GM21381 (cell line): ENCODE data around the gene CDKAL1.

Experiments
- ATAC-seq: cut with Tn5 transposase; IDR thresholded peaks from one replicate; pipeline ENCODE4 v1.9.1; 2021; ENCODE audit warnings: mild to moderate bottlenecking, moderate library complexity; ENCODE audit not compliant: unreplicated experiment

Gene CDKAL1

DNA sequence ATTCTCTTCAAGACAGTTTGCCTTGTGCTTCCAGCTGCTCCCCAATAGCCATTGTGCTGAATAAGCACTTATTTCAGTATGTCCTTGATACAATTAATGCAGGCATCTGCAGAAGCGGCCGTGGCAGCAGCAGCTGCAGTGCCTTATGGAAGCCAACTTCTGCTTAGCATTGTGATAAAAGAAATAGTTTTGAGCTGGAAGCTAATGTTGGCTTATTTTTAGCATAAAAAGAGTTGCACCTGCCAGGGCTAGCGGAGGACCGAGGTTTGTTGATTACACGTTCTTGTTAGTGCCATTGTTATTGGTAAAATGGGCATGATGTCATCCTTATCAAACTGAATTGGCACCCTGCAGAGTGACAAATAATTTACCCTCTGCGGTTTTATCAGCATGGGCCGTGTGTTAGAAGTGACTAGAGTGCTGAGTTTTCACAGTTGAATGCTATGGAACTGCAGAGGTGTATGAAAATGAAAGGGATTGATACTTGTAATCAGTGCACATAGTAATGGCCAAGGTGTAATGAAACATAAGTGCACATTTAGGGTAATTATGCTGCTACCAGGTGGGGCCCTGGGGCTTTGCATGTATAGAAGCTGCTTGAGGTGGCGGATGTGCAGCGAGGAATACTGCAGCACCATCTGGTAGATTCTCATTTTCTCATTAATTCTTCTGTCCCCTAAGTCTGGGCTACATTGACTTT, 334.3 kb downstream of the CDKAL1 start:
- ATAC-seq = no peak

DNA sequence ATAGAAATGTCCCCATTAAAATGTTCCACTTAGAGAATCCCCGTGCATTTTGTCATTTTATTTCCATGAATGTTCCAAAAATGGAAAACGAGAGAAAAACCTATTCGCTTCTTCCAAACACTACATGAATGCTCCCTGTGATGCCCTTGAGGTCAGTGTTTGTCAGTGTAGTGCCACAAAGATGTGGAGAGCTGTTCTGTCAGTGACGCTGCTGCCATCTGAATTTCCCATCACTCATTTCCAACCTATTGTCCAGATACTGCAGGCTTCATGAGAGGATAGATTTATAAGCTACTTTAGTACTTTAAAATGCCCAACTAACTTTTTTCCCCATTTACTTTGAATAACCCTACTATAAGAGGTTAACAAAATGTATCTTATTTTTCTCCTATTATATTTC, 335.8 kb downstream of the CDKAL1 start:
- ATAC-seq = no peak

DNA sequence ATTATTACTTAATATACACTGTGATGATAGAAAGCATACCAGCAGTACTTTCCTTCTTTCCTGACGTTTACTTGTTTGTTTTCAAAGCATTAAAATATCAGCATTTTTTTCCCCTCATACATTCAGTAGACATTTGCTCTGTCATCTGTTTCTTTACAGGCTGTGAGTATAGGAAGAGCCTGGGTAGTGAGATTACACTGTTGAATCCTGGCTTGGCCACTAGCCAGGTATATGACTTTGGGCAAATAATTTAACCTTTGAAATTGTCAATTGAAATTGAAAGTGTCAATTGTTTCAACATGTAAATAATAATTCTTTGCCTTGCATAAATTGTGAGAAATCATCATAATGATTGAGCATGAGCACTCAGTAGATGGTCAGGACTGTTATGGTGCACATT, 336.2 kb downstream of the CDKAL1 start:
- ATAC-seq = no peak

GRCh38 chr6:20873425-20874190, 339.4 kb downstream of the CDKAL1 start:
- ATAC-seq = no peak

DNA sequence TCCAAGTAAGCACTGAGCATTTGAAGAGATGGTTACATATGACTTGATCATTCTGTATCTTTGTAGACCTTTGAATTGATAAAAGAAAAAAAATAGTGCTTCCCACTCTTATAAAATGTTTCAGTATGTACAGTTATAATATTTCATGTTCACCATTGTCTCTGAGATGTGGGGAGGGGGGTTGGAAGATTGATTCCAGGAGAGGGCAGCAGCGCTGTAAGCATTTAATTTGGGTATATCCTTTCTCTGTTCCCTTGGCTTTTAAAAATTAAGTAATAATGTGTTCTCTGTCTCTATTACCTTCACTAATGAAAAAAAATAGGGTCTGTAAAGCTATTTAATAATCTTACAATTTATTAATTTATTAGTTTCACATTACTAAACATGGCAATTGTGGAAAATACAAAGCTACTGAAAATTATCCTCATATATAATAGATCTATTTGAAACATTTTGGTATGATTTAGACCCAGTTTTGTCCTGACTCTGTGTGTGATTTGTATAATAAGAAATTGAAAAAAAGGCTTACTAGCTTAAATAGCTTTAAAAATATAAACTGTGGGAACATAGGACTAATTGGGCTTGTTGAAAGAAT, 341.2 kb downstream of the CDKAL1 start:
- ATAC-seq = no peak

DNA sequence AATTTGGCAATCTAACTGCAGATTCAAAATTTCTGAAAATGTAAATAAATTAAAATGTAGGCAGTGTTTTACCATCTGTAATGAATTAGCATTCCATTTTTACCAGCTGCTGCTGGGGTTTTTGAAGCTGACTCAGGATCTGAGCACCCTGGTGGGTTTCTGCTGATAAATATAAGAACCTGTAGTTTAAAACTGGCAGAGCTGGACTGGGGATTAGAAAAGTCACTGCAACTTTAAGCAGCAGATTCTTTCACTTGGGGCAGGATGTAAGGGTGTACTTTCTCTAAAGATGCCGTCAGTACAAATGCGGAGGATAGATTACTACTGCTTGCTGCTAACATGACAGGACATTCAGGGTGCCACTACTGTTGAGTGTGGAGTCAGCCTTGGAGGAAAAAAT, 341.8 kb downstream of the CDKAL1 start:
- no peak for ATAC-seq

DNA sequence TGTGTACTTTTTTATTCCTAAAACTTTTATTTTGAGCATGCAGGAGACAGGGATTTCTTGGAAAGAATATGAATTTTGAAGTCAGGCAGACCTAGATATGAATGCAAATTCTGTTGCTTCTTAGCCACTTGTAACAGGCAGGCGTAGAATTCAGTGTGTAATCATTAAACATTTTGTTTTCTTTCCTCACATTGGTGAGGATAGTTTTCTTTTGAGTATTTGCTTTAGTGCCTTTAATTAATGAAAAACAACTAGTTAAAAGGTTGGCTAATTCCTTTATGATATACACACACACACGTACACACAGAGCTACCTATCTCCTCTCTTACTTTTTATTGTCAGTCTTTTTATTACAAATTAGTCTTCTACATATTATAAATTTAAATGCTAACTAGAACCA, 342.3 kb downstream of the CDKAL1 start:
- no peak for ATAC-seq

DNA sequence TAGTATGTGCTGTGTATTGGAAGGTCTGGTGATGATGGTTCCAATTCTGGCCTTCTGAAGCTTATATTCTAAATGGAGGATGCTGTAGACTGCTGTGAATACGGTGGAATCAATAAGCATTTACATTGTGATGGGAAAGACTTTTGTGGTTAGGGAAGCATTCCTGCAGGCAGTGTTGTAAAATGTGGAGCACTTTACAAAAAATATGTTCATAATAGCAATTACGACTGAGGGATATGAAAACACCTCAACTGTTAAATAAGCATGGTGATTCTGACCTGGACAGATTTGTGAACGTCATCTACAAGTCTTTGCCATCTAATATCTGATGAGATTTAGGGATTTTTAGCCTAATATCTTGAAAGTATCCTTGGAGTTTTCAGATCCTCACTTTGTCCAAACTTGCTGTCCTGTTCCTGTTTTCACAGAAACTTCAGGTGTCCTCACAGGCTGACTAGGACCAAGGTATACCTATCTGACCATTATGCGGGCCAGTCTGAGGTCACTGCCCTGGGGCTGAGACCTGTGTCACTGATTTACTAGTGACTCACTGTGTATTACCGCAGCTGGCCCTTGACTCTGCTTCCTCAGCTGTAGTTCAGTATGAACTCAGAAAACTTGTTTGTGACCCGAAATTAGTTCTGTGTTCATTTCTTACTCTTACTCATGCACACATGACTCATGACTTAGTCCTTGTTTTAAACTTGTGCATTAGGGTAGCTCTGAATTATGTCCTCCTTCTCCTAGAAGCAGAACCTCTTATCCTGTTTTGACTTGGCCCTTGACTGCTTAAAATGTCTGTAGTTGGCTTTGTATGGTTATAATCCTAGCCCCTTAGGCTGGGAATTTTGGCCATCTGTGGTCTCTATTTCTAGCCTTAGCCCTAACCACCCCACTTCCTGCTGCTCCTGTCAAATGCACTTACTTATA, 343.0 kb downstream of the CDKAL1 start:
- ATAC-seq = peak; percentile 98

GRCh38 chr6:20879121-20879520, 344.9 kb downstream of the CDKAL1 start:
- ATAC-seq = no peak

- ATAC-seq = no peak
Measured at GRCh38 chr6:20879526-20879925, 345.3 kb downstream of the CDKAL1 start.

GRCh38 chr6:20881365-20881764, 347.1 kb downstream of the CDKAL1 start:
- ATAC-seq = no peak

GRCh38 chr6:20882014-20882413, 347.8 kb downstream of the CDKAL1 start:
- ATAC-seq = no peak

DNA sequence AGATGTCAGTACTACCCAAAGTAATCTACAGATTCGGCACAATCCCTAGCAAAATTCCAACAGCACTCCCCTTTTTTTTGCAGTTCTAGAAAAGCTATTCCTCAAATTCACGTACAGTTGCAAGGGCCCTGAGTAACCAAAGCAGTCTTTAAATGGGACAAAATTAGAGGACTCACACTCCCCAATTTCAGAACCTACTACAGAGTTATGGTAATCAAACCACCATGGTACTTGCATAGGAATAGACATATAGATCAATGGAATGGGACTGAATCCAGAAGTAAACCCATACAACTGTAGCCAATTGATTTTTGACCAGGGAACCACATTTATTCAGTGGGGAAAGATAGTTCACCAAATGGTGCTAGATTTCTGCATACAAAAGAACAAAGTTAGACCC, 350.8 kb downstream of the CDKAL1 start:
- ATAC-seq = no peak

DNA sequence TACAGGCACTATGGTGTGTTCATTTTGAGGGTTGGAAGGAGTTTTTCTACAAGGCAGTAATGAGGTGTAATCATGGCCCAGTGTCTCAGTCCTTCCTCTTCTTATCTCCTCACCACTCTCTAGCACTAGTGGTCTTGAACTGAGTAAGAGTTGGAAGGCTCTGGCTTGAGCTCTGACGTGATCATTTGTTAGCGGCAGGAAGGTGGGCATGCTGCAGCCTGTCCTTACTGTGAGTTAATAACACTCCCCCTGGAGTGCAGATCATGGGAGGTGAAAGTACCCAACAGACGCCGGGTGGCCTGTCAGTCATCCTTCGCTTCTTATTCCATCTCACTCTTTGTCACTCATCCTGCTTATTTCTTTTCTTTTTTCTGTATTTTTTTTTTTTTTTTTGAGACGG, 356.9 kb downstream of the CDKAL1 start:
- no peak for ATAC-seq

DNA sequence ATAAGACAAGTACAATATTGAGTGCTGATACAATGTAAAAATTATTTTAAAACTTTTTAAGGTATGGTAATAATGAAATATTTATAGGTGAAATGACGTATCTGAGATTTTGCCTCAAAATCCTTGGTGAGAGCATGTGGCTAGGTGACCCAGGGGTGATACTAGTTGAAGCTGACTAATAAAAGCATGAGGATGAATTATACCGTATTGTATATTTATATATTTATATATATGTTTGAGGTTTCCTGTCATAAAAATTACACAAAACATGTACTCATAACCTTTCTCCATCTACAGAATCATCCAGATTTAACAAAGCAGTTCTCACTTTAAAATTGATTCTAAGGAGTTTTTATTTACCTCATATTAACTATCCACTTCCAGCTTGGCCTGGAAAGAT, 358.1 kb downstream of the CDKAL1 start:
- ATAC-seq = no peak

- no peak for ATAC-seq
Measured at GRCh38 chr6:20893412-20893811, 359.2 kb downstream of the CDKAL1 start.

DNA sequence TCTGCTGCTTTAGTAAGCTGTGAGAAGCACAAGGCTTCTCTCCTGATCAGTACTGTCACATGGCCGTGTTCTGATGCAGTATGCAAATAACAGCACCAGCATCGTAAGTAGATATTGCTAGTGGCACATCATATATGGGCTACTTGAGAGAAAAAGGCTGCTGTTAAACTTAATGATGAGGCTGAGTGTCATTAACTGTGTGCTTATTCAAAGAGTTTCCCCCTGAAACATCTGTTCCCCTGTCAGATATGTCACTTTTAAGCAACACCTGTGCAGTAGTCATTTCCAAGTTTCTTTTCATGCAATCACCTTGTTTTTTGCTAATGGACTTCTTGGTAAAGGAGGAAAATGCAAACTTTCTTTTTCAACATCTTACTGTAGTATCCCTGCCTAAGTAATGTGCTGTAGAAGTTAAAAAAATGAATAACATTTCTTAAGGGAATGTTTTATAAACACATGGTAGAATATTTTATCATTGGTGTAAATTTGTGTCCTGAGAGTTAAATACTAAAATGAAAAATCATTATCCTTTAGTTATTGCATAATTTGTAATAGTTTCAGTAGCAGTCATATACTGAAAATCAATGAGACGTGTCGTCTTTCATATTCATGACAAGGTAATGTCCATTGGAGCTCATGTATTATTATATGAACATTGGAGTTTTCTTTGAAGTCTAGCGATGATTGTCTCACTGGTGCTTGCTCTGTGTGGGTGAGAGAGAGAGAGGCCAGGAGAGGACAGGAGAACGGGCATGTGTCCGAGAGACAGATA, 366.3 kb downstream of the CDKAL1 start:
- peak; percentile 89 for ATAC-seq

DNA sequence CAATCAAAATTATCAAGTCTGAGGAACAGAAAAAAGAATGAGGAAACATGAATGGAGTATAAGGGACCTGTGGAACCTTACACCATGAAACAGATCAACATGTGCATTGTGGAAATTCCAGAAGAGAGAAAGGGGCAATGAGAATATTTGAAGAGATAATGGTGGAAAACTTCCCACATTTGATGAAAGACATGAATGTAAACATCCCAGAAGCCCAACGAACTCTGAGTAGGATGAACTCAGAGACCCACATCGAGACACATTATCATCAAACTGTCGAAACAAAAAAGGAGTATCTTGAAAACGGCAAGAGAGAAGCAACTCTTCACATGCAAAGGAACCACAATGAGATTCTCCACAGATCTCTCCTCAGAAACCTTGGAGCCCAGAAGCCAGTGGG, 371.1 kb downstream of the CDKAL1 start:
- ATAC-seq = no peak

DNA sequence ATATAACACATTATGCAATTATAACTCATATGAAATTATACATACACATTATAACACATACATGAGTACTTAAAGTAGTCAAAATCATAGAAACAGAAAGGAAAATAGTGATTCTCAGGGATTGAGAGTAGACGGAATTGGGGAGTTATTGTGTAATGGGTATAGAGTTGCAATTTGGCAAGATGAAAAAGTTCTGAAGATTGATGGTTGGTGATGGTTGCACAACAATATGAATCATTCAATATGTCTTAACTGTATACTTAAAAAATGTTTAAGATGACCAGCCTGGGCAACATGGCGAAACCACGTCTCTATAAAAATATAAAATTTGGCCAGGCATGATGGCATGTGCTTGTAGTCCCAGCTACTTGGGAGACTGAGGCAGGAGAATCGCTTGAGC, 372.7 kb downstream of the CDKAL1 start:
- no peak for ATAC-seq

- no peak for ATAC-seq
Measured at GRCh38 chr6:20907486-20908071, 373.3 kb downstream of the CDKAL1 start.
